Upper lobe of right lung (tissue), 1 donor: Measurements from ENCODE around the gene FCHO2. TPM values are rescaled to one million over a fixed set of nuclear protein-coding genes. Genes with fewer than 3 reads are reported as not detected.

Experiments used
- ATAC-seq: fragments of 200-7000 bp; cut with Tn5 transposase; one replicate; pipeline ENCODE4 v1.9.1; 2020; ENCODE audit warnings: mild to moderate bottlenecking, moderate library complexity
- DNase-seq: peaks from one replicate; pipeline ENCODE4 v3.0.0-alpha.2; 2020
- H3K27ac ChIP-seq: fragments of 200-600 bp; one replicate; pipeline ENCODE4 v1.8.0; 2022
- H3K27me3 ChIP-seq: fragments of 200-600 bp; one replicate; pipeline ENCODE4 v1.8.0; 2022; ENCODE audit warnings: mild to moderate bottlenecking
- H3K36me3 ChIP-seq: fragments of 200-600 bp; one replicate; pipeline ENCODE4 v1.8.0; 2022
- H3K4me1 ChIP-seq: fragments of 200-600 bp; one replicate; pipeline ENCODE4 v1.8.0; 2022
- H3K4me3 ChIP-seq: fragments of 200-600 bp; one replicate; pipeline ENCODE4 v1.8.0; 2022; ENCODE audit warnings: mild to moderate bottlenecking
- H3K9me3 ChIP-seq: fragments of 200-600 bp; one replicate; pipeline ENCODE4 v1.8.0; 2022
- CTCF ChIP-seq: fragments of 200-600 bp; IDR thresholded peaks from one replicate; pipeline ENCODE4 v1.8.0; 2022; ENCODE audit warnings: antibody characterized with exemption
- intact Hi-C: fragments of 100-400 bp; cut with DNase I; formaldehyde crosslinking; loops from one replicate; pipeline ENCODE4 v1.11.0; 2022
- total RNA-seq: library from RNA; stranded (reverse); fragmentation: NEBNext Ultra II Directional; extraction: Animal tissue kit (Norgen Biotek cat#: 25700); gene quantifications from one replicate; pipeline ENCODE4 v1.2.1, GENCODE V29; 2021
- donor health status: DM: no; HTN: yes; CAD: no; lungs with severe emphysema.

The FCHO2 gene
- total RNA-seq, 1 donor from 2014 or later, result 83.9 TPM

GRCh38 chr5:73067213-73067612, 111.4 kb downstream of the FCHO2 start:
- Histone ChIP-seq H3K9me3 (no peaks in the 10 kb centered on the region), H3K27me3 (no peaks in the 10 kb centered on the region), H3K36me3 (peaks cover 92% of the 10 kb centered on the region), H3K27ac (no peak overlapping the region), H3K4me3 (no peak overlapping the region), H3K4me1 (no peaks in the 10 kb centered on the region)
- DNase-seq (no peak), ATAC-seq (no peak)
- intact Hi-C loops, result no loop called here
- no peak for TF ChIP-seq CTCF

GRCh38 chr5:73081093-73081492, 125.3 kb downstream of the FCHO2 start:
- DNase-seq, result no peak
- H3K36me3 ChIP-seq, result peaks cover 89% of the 10 kb centered on the region
- no peaks in the 10 kb centered on the region for H3K4me1 ChIP-seq

GRCh38 chr5:73088026-73088425, 132.2 kb downstream of the FCHO2 start:
- ATAC-seq (no peak), DNase-seq (no peak)
- no peaks in the 10 kb centered on the region for H3K9me3 ChIP-seq
- peaks cover 71% of the 10 kb centered on the region for H3K36me3 ChIP-seq
- H3K4me3 ChIP-seq, result no peak overlapping the region
- H3K27me3 ChIP-seq, result no peaks in the 10 kb centered on the region
- no peak overlapping the region for H3K27ac ChIP-seq
- TF ChIP-seq CTCF, result no peak
- intact Hi-C loops, result loop anchor here (10.0 kb wide), 1 partner anchor 117 kb away; no protein-coding TSS in a partner anchor
- no peaks in the 10 kb centered on the region for H3K4me1 ChIP-seq

More at GRCh38 chr5:73081093-73081492, 125.3 kb downstream of the FCHO2 start:
- intact Hi-C loops, result loop anchor here (10.0 kb wide), 1 partner anchor 124 kb away; no protein-coding TSS in a partner anchor
- Histone ChIP-seq H3K4me3 (no peak overlapping the region), H3K27me3 (no peaks in the 10 kb centered on the region), H3K27ac (no peak overlapping the region), H3K9me3 (no peaks in the 10 kb centered on the region)
- TF ChIP-seq CTCF, result no peak
- no peak for ATAC-seq

GRCh38 chr5:73093943-73094342, 138.1 kb downstream of the FCHO2 start:
- DNase-seq, result no peak
- Histone ChIP-seq H3K27me3 (no peaks in the 10 kb centered on the region), H3K9me3 (peaks cover 7% of the 10 kb centered on the region), H3K4me3 (no peak overlapping the region), H3K27ac (no peak overlapping the region), H3K36me3 (peaks cover 14% of the 10 kb centered on the region), H3K4me1 (no peaks in the 10 kb centered on the region)
- intact Hi-C loops, result no loop called here
- TF ChIP-seq CTCF, result no peak
- peak; percentile 69 for ATAC-seq

GRCh38 chr5:73094415-73094814, 138.6 kb downstream of the FCHO2 start:
- intact Hi-C loops, result no loop called here
- no peak for TF ChIP-seq CTCF
- DNase-seq (no peak), ATAC-seq (no peak)
- no peaks in the 10 kb centered on the region for H3K4me1 ChIP-seq
- H3K4me3 ChIP-seq, result no peak overlapping the region
- H3K27ac ChIP-seq, result no peak overlapping the region
- peaks cover 7% of the 10 kb centered on the region for H3K9me3 ChIP-seq
- H3K27me3 ChIP-seq, result no peaks in the 10 kb centered on the region
- peaks cover 12% of the 10 kb centered on the region for H3K36me3 ChIP-seq
